Caco-2 (cell line): ENCODE data around the gene LCOR. TPM values are rescaled to one million over a fixed set of nuclear protein-coding genes. Genes with fewer than 3 reads are reported as not detected.

Source experiments
- BruUV-seq: library from RNA; stranded (reverse); fragments of 400-500 nt; replicated peaks from 2 replicates; lab custom pipeline; 2021; lab: Mats Ljungman, UMichigan
- CTCF ChIA-PET: fragments of 300-600 bp; sonication (Branson Sonifier 250); formaldehyde crosslinking; loops from one replicate; lab custom pipeline; 2022; ENCODE audit warnings: antibody characterized with exemption; lab: Charles Lee
- POLR2A ChIA-PET: fragments of 300-600 bp; sonication (Branson Sonifier 250); formaldehyde crosslinking; loops from one replicate; lab custom pipeline; 2022; ENCODE audit warnings: antibody characterized with exemption; lab: Charles Lee
- DNase-seq, 2 experiments: peaks; one replicate each; pipeline versions ENCODE4 v3.0.0 to v3.0.0-alpha.2; 2020 to 2022
- H3K27me3 ChIP-seq: replicated peaks from 2 replicates; pipeline ENCODE4 v1.6.0; 2011; ENCODE audit warnings: low read length; ENCODE audit not compliant: control insufficient read depth, insufficient read depth
- H3K36me3 ChIP-seq: 2 replicates; pipeline ENCODE4 v1.5.1; 2011; ENCODE audit warnings: low read length; ENCODE audit not compliant: control insufficient read depth, insufficient read depth
- H3K4me1 ChIP-seq: fragments of 250-450 bp; sonication (Bioruptor Pico); 2 replicates; pipeline ENCODE4 v1.5.1; 2020; ENCODE audit warnings: mild to moderate bottlenecking
- H3K4me3 ChIP-seq: 2 replicates; pipeline ENCODE4 v1.5.1; 2011; ENCODE audit warnings: low read depth, mild to moderate bottlenecking, control low read depth, low read length
- H3K9me3 ChIP-seq: fragments of 250-450 bp; sonication (Bioruptor Pico); 2 replicates; pipeline ENCODE4 v1.5.1; 2020; ENCODE audit warnings: mild to moderate bottlenecking, moderate library complexity
- H3K27ac Mint-ChIP-seq: one replicate; pipeline ENCODE4 v1.8.0; 2022; ENCODE audit warnings: mixed read lengths; ENCODE audit not compliant: unreplicated experiment
- H3K27me3 Mint-ChIP-seq: one replicate; pipeline ENCODE4 v1.8.0; 2022; ENCODE audit warnings: mixed read lengths; ENCODE audit not compliant: insufficient read depth, unreplicated experiment
- H3K36me3 Mint-ChIP-seq: one replicate; pipeline ENCODE4 v1.8.0; 2022; ENCODE audit warnings: mild to moderate bottlenecking, mixed read lengths; ENCODE audit not compliant: insufficient read depth, unreplicated experiment
- H3K4me1 Mint-ChIP-seq: one replicate; pipeline ENCODE4 v1.8.0; 2022; ENCODE audit warnings: low read depth, mixed read lengths; ENCODE audit not compliant: unreplicated experiment
- H3K4me3 Mint-ChIP-seq: one replicate; pipeline ENCODE4 v1.8.0; 2022; ENCODE audit warnings: mild to moderate bottlenecking, moderate library complexity, mixed read lengths; ENCODE audit not compliant: unreplicated experiment
- H3K9me3 Mint-ChIP-seq: one replicate; pipeline ENCODE4 v1.8.0; 2022; ENCODE audit warnings: mixed read lengths; ENCODE audit not compliant: unreplicated experiment
- intact Hi-C: fragments of 100-400 bp; cut with micrococcal nuclease; formaldehyde crosslinking; loops from one replicate; pipeline ENCODE4 v1.10.0; 2022; ENCODE audit not compliant: unreplicated experiment
- total RNA-seq: library from RNA; stranded (reverse); gene quantifications from 2 replicates; pipeline ENCODE4 v1.2.3, GENCODE V29; 2022
- TF ChIP-seq, protein P1 (sequence below), 2 experiments: fragments of 200-600 bp in 1 of 2; IDR thresholded peaks; 1 replicate in 1 of 2; 2 replicates in 1 of 2; pipeline versions ENCODE4 v1.5.1 to v1.8.0; 2011 to 2022; ENCODE audit warnings: antibody characterized with exemption in 1 of 2, control low read depth in 1 of 2, inconsistent platforms in 1 of 2, low read depth in 1 of 2, low read length in 1 of 2, mild to moderate bottlenecking in 1 of 2, moderate library complexity in 1 of 2; ENCODE audit not compliant: insufficient read depth in 1 of 2, severe bottlenecking in 1 of 2, unreplicated experiment in 1 of 2

The LCOR gene
- total RNA-seq, 1 experiment from 2014 or later = 51.8 TPM

DNA sequence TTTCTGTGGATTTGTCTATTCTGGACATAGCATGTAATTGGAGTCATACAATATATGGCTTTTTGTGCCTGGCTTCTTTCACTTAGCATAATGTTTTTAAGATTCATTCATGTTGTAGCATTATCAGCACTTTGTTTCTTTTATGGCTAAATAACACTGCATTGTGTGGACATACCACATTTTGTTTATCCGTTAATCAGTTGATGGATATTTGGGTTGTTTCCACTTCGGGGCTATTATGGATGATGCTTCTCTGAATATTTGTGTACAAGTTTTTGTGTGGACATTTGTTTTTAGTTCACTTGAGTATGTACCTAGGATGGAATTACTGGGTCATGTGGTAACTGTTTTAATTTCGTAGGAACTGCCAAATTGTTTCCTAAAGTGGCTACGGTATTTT is 6.4 kb downstream of the LCOR start:
- no peaks in the 10 kb centered on the region; the same call in 1 of the 2 replicates for H3K36me3 ChIP-seq
- POLR2A ChIA-PET = no interaction called here
- H3K27me3 Mint-ChIP-seq = no peaks in the 10 kb centered on the region
- BruUV-seq = no TSS peak
- no peak overlapping the region for H3K4me3 Mint-ChIP-seq
- intact Hi-C loops = no loop called here
- TF ChIP-seq, protein P1, sequence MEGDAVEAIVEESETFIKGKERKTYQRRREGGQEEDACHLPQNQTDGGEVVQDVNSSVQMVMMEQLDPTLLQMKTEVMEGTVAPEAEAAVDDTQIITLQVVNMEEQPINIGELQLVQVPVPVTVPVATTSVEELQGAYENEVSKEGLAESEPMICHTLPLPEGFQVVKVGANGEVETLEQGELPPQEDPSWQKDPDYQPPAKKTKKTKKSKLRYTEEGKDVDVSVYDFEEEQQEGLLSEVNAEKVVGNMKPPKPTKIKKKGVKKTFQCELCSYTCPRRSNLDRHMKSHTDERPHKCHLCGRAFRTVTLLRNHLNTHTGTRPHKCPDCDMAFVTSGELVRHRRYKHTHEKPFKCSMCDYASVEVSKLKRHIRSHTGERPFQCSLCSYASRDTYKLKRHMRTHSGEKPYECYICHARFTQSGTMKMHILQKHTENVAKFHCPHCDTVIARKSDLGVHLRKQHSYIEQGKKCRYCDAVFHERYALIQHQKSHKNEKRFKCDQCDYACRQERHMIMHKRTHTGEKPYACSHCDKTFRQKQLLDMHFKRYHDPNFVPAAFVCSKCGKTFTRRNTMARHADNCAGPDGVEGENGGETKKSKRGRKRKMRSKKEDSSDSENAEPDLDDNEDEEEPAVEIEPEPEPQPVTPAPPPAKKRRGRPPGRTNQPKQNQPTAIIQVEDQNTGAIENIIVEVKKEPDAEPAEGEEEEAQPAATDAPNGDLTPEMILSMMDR (IDR thresholded peaks at IDR 0.05; ENCODE audit: insufficient read depth in 1 of 2, low read depth in 1 of 2, low read length in 1 of 2, severe bottlenecking in 1 of 2, unreplicated experiment in 1 of 2) = no peak
- peaks cover 30% of the 10 kb centered on the region for H3K4me1 Mint-ChIP-seq
- CTCF ChIA-PET = no interaction called here
- no peak for DNase-seq
- no peaks in the 10 kb centered on the region for H3K9me3 ChIP-seq
- no peak overlapping the region for H3K4me3 ChIP-seq
- peaks cover 14% of the 10 kb centered on the region for H3K36me3 Mint-ChIP-seq
- peaks cover 53% of the 10 kb centered on the region for H3K4me1 ChIP-seq
- no peaks in the 10 kb centered on the region for H3K9me3 Mint-ChIP-seq
- H3K27me3 ChIP-seq = no peaks in the 10 kb centered on the region
- no peak overlapping the region for H3K27ac Mint-ChIP-seq

DNA sequence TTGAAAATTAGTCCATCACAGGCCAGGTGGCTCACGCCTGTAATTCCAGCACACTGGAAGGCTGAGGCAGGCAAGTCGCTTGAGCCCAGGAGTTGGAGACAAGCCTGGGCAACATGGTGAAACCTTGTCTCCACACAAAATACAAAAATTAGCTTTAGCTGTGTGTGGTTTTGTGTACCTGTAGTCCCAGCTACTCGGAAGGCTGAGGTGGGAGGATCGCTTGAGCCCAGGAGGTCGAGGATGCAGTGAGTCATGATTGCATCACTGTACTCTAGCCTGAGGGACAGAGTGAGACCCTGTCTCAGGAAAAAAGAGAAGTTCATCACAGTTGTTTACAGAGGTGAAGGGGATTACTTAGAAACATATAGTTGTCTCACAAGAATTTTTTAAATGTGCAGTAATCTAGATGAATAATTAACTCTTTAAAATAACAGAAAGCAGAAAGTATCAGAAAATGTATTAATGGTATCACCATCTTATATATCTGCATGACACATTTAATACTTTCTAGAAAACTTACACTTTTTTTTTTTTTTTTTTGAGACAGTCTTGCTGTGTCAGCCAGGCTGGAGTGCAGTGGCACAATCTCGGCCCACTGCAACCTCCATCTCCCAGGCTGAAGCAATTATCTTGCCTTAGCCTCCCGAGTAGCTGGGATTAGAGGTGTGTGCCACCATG is 8.9 kb downstream of the LCOR start:
- intact Hi-C loops = loop anchor here (5.0 kb wide), 1 partner anchor 61 kb away; no protein-coding TSS in a partner anchor
- Histone ChIP-seq H3K4me1 (peaks cover 41% of the 10 kb centered on the region), H3K27me3 (no peaks in the 10 kb centered on the region), H3K9me3 (no peaks in the 10 kb centered on the region), H3K4me3 (no peak overlapping the region), H3K36me3 (no peaks in the 10 kb centered on the region; the same call in 1 of the 2 replicates)
- Mint-ChIP-seq H3K27me3 (no peaks in the 10 kb centered on the region), H3K4me1 (peaks cover 35% of the 10 kb centered on the region), H3K27ac (no peak overlapping the region), H3K4me3 (peak overlapping the region; percentile 18), H3K9me3 (no peaks in the 10 kb centered on the region), H3K36me3 (peaks cover 17% of the 10 kb centered on the region)
- TF ChIP-seq, protein P1 (IDR thresholded peaks at IDR 0.05; ENCODE audit: insufficient read depth in 1 of 2, low read depth in 1 of 2, low read length in 1 of 2, severe bottlenecking in 1 of 2, unreplicated experiment in 1 of 2) = no peak
- BruUV-seq = no TSS peak
- POLR2A ChIA-PET = no interaction called here
- CTCF ChIA-PET = interaction anchor here (0.7 kb wide), 1 partner anchor 37 kb away, joined by 3 read pairs; no protein-coding TSS in a partner anchor
- DNase-seq = peak; percentile 56 to 60

DNA sequence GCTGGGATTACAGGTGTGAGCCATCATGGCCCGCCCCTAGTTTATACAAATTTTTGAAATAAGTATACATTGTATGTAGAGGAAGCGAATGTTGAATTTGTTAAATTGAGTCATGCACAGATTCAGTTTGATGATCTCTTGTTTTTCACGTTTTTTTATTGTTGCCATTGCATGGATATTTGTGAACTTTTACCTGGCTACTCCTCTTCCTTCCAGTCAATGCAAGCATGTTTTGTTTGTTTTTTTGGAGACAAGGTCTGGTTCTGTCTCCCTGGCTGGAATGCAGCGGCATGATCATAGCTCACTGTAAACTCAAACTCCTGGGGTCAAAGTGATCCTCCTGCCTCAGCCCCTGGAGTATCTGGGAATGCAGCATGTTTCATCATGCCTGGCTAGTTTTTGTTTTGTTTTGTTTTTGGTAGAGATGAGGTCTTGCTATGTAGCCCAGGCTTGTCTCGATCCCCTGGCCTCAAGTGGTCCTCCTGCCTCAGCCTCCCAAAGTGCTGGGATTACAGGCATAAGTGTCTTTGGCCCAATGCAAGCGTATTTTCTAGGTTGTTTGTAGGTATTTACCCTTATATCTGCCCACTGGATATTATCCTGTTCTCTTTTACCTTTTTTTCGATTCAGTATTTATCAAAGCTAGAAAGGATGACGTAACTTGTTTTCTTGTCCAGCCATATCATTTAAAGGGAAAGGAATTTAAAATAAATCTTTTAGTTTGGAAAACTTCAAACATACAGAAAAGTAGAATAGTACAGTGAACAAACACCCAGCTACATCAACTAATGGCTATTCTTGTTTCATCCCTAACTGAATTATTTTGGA is 11.0 kb downstream of the LCOR start:
- Mint-ChIP-seq H3K27me3 (no peaks in the 10 kb centered on the region), H3K4me1 (peaks cover 28% of the 10 kb centered on the region), H3K4me3 (peak overlapping the region; percentile 13), H3K36me3 (peaks cover 16% of the 10 kb centered on the region), H3K27ac (peak overlapping the region; percentile 60), H3K9me3 (no peaks in the 10 kb centered on the region)
- H3K36me3 ChIP-seq = no peaks in the 10 kb centered on the region; the same call in 1 of the 2 replicates
- no peaks in the 10 kb centered on the region for H3K27me3 ChIP-seq
- no peaks in the 10 kb centered on the region for H3K9me3 ChIP-seq
- TF ChIP-seq, protein P1 (IDR thresholded peaks at IDR 0.05; ENCODE audit: insufficient read depth in 1 of 2, low read depth in 1 of 2, low read length in 1 of 2, severe bottlenecking in 1 of 2, unreplicated experiment in 1 of 2) = no peak
- intact Hi-C loops = loop anchor here (1.0 to 5.0 kb wide), 2 partner anchors 21 to 59 kb away; no protein-coding TSS in a partner anchor
- peak; percentile 64 to 68 for DNase-seq
- no TSS peak for BruUV-seq
- CTCF ChIA-PET = no interaction called here
- POLR2A ChIA-PET = interaction anchor here (0.8 kb wide), 1 partner anchor 33 kb away, joined by 4 read pairs; no protein-coding TSS in a partner anchor
- H3K4me1 ChIP-seq = peaks cover 39% of the 10 kb centered on the region
- no peak overlapping the region for H3K4me3 ChIP-seq
